Activated CD8-positive, alpha-beta memory T cell treated with anti-CD3 and anti-CD28 coated beads for 48 hours (primary cell): ENCODE data around the gene ALPI.

Experiments
- DNase-seq, 3 experiments: peaks; one replicate each; pipeline ENCODE4 v3.0.0-alpha.2; 2020; ENCODE audit warnings: low read depth in 2 of 3, low spot score in 2 of 3

The ALPI gene

DNA sequence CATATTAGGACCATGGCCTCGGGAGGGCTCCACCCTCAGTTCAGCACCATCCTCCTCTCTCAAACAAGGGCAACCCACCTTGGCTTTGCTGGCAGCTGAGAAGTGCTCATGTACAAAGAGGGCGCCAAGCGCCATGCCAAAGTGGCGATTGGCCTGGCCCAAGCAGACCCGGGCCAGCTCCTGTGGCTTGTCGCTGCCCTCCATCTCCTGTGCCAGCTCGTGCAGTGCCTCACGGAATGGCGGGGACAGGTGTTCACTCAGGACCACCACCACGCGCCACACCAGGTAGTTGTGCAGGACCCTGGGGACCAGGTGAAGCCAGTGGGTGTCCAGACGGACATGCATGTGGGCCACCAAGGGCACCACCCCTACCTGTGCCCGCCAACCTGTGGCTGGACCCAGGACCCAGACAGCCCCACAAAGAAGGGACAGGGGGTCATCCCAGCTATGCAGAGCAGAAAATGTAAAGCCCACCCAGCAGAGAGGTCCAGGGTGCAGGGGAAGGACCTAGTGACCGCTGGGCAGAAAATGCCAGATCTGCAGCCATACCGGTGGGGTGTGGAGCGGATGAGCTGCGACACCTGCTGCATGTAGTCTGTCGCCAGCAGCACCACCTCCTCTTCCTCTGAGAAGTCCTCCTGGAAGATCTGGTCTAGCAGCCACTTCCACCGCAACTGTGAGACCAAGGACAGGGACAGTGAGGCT is 28.1 kb downstream of the ALPI start:
- no peak for DNase-seq

GRCh38 chr2:232484628-232485347 is 28.8 kb downstream of the ALPI start:
- no peak for DNase-seq

DNA sequence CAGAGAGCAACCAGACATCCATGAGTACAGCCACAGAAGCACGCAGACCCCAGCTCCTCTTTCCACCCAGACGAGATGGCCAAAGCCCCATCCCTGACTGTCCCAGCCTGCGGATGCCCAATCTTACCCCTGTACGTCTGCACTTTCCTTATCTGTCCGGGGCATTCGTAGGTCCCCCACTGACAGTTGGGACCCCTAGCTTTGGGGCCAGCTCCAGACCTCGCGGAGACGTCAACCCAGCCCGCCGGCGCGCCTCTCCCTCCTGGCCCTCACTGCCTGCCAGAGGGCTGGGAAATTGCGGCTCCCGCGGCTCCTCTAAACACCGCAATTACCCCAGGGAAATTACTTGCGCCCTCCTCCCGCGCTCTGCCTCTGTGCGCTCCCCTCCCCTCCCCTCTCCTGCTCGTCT is 29.4 kb downstream of the ALPI start:
- no peak for DNase-seq

DNA sequence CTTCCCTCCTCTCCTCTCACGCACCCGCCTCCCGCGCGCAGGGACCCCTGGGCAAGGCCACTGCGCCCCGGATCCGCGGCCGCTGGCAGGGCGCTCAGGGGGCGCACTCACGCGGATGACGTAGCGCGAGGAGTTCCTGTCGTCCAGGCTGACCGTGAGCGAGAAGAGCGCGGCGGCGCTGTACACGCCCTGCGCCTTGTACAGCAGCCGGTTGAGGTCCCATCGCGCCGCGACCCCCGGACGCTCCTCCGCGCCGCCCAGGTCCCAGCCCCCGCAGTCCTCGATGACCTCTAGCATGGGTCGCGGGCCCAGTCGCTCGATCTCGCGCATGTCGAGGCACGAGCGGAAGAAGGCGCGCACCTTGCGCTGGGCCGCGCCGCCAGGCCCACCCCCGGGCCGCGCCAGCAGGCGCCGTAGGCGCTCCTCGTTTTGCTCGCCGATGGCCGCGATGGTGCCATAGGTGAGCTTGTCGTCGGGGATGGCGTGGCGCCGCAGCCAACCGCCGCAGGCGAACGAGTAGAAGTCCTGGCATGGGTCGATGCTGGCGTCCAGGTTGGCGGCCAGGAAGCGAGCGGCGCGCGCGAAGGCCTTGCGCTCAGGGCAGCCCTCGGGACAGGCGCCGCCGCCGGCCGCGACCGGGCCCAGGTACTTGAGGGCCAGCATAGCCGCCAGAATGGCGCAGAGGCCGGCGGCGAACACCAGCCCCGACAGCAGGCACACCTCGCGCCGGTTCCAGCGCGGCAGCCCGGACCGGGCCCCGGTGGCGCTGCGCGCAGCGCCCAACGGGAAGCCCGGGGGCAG is 30.0 kb downstream of the ALPI start:
- DNase-seq = no peak

GRCh38 chr2:232486558-232487384 is 30.8 kb downstream of the ALPI start:
- DNase-seq = no peak

DNA sequence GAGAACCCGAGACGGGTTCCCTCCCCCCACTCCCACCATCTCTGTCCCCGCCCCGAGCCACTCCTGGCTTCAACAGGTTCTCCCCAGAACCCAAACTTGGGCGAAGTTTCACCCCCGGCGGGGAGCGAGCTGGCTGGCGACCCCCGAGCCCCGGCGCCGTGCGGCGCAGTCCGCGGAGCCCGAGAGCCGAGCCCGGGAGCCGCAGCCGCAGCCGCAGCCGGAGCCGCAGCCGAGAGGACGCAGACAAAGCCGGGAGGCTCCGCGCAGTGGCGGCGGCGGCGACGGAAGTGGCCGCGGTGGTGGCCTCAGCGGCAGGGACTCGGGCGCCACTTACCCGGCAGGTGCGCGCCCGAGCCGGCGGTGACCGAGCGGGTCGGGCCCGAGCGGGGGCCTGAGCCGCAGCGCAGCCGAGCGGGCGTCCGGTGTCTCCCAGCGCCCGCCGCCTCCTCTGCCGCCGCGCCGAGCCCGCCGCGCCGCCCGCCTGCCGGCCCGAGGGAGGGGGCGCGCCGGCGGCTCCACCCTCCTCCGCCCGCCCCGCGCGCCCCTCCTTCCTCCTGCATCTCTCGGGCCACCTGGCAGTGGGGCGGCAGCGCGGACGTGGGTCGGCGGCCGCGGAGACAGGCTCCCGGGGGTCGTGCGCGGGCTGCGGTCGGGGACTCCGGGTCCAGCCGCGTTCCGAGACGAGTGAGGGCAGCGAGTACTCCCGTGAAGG is 31.6 kb downstream of the ALPI start, which contains the start of gene ECEL1:
Gene ECEL1 (minus strand): TSS at position 450 of the 712 bp plus-strand sequence. CDS start 1,181 bp downstream, outside the sequence.
- DNase-seq = no peak

- no peak for DNase-seq
These were observed 32.3 kb downstream of the ALPI start for GRCh38 chr2:232488097-232488711.

DNA sequence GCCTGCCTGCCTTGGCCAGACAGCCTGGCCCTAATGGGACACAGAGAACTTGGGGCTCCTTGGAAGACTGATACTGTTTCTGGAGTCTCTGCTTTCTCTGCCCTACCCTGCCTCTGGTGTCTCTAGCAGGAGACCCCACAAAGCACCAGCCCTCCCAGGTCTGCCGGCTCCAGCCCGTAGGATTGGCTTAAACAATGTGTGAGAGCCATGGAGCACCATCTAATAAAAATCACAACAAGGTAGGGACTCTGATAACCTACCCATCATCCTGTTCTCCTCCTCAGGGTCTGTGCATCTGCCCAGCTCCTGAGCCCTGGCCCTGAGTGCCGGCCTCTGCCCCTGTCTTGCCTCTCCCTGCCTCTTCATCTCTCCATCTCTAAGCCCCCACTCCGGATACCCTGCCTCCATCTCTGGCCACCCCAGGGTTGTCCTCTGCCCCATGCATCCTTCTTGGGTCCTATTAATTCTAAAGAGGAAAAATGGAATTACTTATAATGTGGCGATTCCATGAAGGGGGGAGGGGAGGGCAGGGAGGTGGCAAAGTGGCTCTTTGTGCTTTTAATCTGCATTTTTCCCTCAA is 32.9 kb downstream of the ALPI start:
- DNase-seq = no peak

DNA sequence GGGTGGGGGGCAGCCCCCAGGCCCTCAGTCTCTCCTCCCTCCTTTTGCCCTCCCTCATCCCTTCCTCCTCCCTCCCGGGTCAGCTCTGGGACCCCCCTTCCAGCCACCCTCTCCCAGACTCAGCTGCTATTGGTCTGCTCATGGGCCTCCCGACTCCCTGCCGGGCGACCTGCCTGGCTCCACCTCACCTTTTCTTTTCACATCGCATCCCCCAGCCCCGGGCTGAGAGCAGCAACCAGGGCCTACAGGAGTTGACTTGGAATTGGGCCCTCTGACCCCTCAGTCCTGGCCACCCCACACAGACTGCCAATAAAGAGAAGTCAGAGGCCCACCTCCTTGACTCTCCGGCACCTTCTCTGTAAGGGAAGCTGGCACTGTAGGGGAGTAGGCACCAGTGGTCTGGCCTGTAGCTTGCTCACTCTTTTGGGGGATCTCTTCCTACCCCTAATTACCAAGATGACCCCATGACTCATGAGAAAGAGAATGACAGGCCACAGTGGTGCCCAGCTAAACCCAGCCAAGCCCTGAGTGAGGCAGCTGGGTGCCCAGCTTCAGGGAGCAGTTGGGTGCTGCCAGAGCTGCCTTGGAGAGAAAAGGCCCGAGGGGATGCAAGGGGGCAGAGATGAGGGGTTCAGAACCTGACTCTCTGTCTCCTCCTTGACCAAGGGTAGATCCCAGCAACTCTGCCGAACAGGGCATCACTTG is 33.7 kb downstream of the ALPI start:
- no peak for DNase-seq

DNA sequence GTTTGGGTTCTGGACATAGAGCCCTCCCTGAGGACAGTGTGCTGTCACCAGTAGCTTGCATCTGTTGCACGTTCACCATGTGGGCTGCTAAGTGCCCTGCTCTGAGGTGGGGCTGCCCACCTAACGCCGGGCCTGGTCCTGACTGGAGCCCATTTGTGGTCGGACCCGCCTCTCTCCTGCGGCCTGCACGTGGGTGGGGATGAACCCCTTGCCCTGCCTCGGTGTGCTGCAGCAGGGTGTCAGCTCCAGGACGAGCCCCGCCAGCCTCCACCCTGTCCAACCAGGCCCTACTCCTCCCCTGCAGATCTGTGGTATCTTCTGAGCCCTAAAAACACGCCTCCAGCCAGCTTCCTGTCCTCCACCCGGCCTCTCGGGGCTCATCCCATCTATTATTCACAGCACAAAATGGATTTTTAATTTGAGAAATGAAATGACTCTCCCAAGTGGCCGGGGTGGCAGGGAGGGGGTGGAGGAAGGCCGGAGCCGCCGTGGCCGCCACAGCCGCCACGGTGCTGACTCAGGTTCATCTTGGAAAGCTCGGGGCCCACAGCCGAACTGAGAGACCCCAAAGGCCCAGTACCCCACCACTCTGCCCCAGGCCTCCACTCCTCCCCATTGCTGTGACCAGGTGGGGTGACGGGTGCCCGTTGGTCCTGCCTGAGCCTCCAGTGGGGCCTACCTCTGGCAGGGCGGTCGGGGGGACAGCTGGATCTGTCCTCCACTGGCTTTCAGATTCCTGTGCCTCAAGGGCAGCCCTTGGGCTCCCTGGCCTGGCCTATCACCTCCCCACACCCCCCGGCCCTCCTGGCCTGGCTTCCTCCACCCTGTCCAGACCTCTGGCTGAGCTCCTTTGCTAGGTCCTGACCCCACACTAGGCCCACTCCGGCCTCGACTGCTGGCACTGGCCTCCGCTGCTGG is 34.5 kb downstream of the ALPI start:
- no peak for DNase-seq

- no peak for DNase-seq
These were observed 35.3 kb downstream of the ALPI start for GRCh38 chr2:232491139-232491780.

DNA sequence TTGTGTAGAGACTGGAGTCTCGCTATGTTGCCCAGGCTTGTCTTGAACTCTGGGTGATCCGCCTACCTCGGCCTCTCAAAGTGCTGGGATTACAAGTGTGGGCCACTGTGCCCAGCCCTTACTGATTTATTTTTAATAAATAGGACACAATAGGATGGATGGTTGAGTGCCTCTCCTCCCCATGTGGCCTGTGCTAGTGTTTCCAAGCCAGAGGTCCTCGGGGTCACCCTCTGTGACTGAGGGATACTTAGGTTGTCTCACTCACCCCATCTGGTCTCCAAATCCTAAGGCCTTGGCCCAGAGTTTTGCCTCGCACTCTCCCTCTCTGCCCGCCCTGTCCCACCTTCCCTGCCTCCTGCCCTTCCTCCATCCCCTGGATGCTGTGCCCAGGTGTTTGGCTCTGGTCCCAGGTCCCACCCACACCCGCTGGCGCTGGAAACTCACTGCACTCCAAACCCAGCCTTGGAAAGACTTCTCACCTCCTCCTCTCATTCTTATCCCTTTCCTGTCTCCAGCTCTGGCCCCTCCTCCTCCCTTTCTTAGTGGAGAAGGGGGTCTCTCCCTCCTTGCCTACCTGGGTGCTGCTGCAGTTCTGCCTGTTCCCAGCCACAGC is 36.4 kb downstream of the ALPI start:
- no peak for DNase-seq

GRCh38 chr2:232492963-232493700 is 37.2 kb downstream of the ALPI start:
- DNase-seq = no peak

DNA sequence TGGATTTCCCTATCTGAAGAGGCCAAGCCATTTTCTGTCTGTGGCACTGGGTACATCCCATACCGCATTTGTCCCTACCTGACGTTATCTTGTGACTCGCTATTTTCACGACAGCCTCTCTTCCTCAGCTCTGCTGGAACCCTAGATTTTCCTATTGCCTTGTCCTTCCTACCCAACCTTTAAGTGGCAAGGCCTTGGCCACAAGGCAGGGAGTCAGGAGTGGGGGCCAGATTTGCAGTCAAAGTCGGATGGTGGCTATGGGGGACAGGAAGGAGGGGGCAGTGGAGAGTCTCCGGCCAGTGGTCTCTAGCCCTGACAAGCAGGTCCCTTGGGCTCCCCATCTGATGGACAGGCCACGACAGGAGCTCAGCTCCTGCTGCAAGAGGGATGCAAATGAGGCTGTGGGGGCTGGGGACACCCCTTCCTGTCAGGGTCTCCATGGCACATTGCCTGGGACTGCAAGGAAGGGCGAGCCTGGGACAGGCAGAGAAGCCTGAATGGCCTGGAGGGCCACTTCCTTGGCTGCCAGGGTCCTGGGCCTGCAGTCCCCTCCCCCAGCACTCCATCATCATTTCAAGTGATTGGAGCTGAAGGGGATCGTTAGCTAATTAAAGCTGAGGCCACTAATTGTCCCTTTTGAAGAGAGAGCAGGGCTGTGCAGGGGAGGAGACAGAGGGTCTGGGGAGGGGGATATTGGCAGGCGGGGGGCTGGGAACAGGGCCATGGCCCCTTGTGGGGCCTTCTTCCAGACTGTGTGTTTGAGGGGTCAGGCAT is 37.9 kb downstream of the ALPI start:
- no peak for DNase-seq

DNA sequence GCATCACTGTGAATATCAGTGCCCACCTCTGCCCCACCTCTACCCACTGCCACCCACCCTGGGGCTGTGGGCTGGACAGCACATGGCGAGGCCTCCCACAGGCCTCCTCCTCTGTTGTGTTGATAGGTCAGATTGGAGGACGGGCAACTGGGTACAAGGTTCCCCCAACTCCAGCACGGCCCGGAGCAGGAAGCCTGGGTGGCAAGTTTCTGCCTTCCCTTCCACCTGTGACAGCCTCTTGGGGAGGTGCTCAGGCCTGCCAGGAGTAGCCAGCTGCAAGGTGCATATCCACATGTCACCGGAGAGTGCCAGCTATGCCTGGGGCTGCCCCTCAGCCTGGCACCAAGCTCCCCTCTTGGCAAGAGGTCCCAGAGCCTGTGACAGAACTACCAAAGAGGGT is 38.6 kb downstream of the ALPI start:
- no peak for DNase-seq
